DMS 273 treated with DMSO at 0.1 percent for 48 hours (cell line): ENCODE measurements around the gene BCL11A.

Experiments used
- DNase-seq: peaks from one replicate; lab custom pipeline; 2025; lab: John Stamatoyannopoulos, UW

BCL11A gene

GRCh38 chr2:60558536-60558935, 5.1 kb upstream of the BCL11A start:
- no peak for DNase-seq

- DNase-seq = no peak
Observed at GRCh38 chr2:60557486-60557864, 4.0 kb upstream of the BCL11A start.

GRCh38 chr2:60556576-60557485, 3.4 kb upstream of the BCL11A start:
- DNase-seq = no peak

GRCh38 chr2:60556175-60556574, 2.7 kb upstream of the BCL11A start:
- DNase-seq = no peak

GRCh38 chr2:60555783-60556139, 2.3 kb upstream of the BCL11A start:
- DNase-seq = no peak

- peak; percentile 61 for DNase-seq
Observed at GRCh38 chr2:60555066-60555782, 1.8 kb upstream of the BCL11A start.

- DNase-seq = no peak
Observed at GRCh38 chr2:60554646-60555065, 1.2 kb upstream of the BCL11A start.

- no peak for DNase-seq
Observed at GRCh38 chr2:60554074-60554645, 706 bp upstream of the BCL11A start.

GRCh38 chr2:60552851-60553494, 481 bp downstream of the BCL11A start:
- DNase-seq = no peak

- no peak for DNase-seq
Observed at GRCh38 chr2:60552078-60552850, 1.2 kb downstream of the BCL11A start.

- peak; percentile 44 for DNase-seq
Observed at GRCh38 chr2:60551240-60552077, 2.0 kb downstream of the BCL11A start.

- DNase-seq = no peak
Observed at GRCh38 chr2:60550984-60551239, 2.5 kb downstream of the BCL11A start.

- DNase-seq = peak; percentile 73
Observed at GRCh38 chr2:60550178-60550983, 3.1 kb downstream of the BCL11A start.

- no peak for DNase-seq
Observed at GRCh38 chr2:60549928-60550177, 3.6 kb downstream of the BCL11A start.

GRCh38 chr2:60549238-60549927, 4.1 kb downstream of the BCL11A start:
- no peak for DNase-seq

GRCh38 chr2:60548845-60549237, 4.6 kb downstream of the BCL11A start:
- no peak for DNase-seq

GRCh38 chr2:60548311-60548710, 5.1 kb downstream of the BCL11A start:
- no peak for DNase-seq

- DNase-seq = no peak
Observed at GRCh38 chr2:60547841-60548240, 5.6 kb downstream of the BCL11A start.

GRCh38 chr2:60546756-60547420, 6.6 kb downstream of the BCL11A start:
- DNase-seq = no peak
